H1 (cell line): ENCODE data around the gene BHMT2. TPM values are rescaled to one million over a fixed set of nuclear protein-coding genes. Genes with fewer than 3 reads are reported as not detected.

Experiments used
- CTCF ChIA-PET: fragments of 300-600 bp; sonication (Branson Sonifier 250); formaldehyde crosslinking; loops from one replicate; lab custom pipeline; 2021; ENCODE audit not compliant: partially characterized antibody; lab: Charles Lee
- POLR2A ChIA-PET: fragments of 300-600 bp; sonication (Branson Sonifier 250); formaldehyde crosslinking; loops from one replicate; lab custom pipeline; 2021; ENCODE audit warnings: inconsistent platforms; ENCODE audit not compliant: partially characterized antibody; lab: Charles Lee
- DNase-seq, 2 experiments: peaks; one replicate each; pipeline versions ENCODE4 v3.0.0 to v3.0.0-alpha.2; 2010 to 2022; ENCODE audit warnings: low spot score in 2 of 2, low read depth in 1 of 2, mixed read lengths in 1 of 2
- FAIRE-seq: peaks from 2 replicates; lab custom pipeline; 2011; peaks lifted over from hg19 to GRCh38; lab: Jason Lieb, UNC
- H2AFZ ChIP-seq: 2 replicates; pipeline ENCODE4 v1.8.1; 2012; ENCODE audit warnings: low read length, inconsistent platforms
- H2AK5ac ChIP-seq: 2 replicates; pipeline ENCODE4 v1.6.1; 2013; ENCODE audit warnings: low read depth, low read length
- H2BK120ac ChIP-seq: replicated peaks from 2 replicates; pipeline ENCODE3; 2013; ENCODE audit warnings: low read depth, low read length, inconsistent platforms
- H2BK12ac ChIP-seq: 2 replicates; pipeline ENCODE4 v1.6.1; 2013; ENCODE audit warnings: low read depth, low read length
- H2BK15ac ChIP-seq: 2 replicates; pipeline ENCODE4 v1.6.1; 2013; ENCODE audit warnings: low read length
- H2BK20ac ChIP-seq: 2 replicates; pipeline ENCODE4 v1.6.1; 2013; ENCODE audit warnings: low read length
- H2BK5ac ChIP-seq: 2 replicates; pipeline ENCODE4 v1.6.1; 2013; ENCODE audit warnings: low read depth, low read length
- H3K14ac ChIP-seq: 2 replicates; pipeline ENCODE4 v1.6.1; 2013; ENCODE audit warnings: inconsistent platforms; ENCODE audit not compliant: insufficient read length
- H3K18ac ChIP-seq: 2 replicates; pipeline ENCODE4 v1.6.1; 2013; ENCODE audit warnings: low read length; ENCODE audit errors: extremely low read depth
- H3K23ac ChIP-seq: 2 replicates; pipeline ENCODE4 v1.6.1; 2013; ENCODE audit warnings: inconsistent platforms; ENCODE audit not compliant: insufficient read length
- H3K23me2 ChIP-seq: 2 replicates; pipeline ENCODE4 v1.6.1; 2013; ENCODE audit warnings: low read depth, low read length
- H3K27ac ChIP-seq: 2 replicates; pipeline ENCODE4 v1.6.1; 2011; ENCODE audit warnings: low read depth, low read length, inconsistent platforms
- H3K27me3 ChIP-seq, 4 experiments: replicated peaks in 1 of 4; 1 replicate in 1 of 4; 2 replicates in 3 of 4; pipeline versions ENCODE4 v1.6.1 to v1.8.1; 2011 to 2013; ENCODE audit warnings: low read length in 3 of 4, mild to moderate bottlenecking in 3 of 4, inconsistent platforms in 2 of 4, mixed read lengths in 2 of 4, moderate library complexity in 1 of 4; ENCODE audit not compliant: control insufficient read depth in 3 of 4, insufficient read depth in 3 of 4; ENCODE audit errors: extremely low read depth in 1 of 4
- H3K36me3 ChIP-seq, 4 experiments: 2 replicates each; pipeline versions ENCODE4 v1.6.1 to v1.8.1; 2011 to 2013; ENCODE audit warnings: mild to moderate bottlenecking in 4 of 4, low read length in 3 of 4, moderate library complexity in 2 of 4, control low read depth in 1 of 4, inconsistent platforms in 1 of 4; ENCODE audit not compliant: insufficient read depth in 4 of 4, control insufficient read depth in 2 of 4
- H3K4ac ChIP-seq: replicated peaks from 2 replicates; pipeline ENCODE3; 2013; ENCODE audit warnings: low read length, low read depth, mixed read lengths, inconsistent platforms; ENCODE audit not compliant: insufficient read length
- H3K4me1 ChIP-seq, 4 experiments: replicated peaks in 1 of 4; 1 replicate in 1 of 4; 2 replicates in 3 of 4; pipeline versions ENCODE4 v1.6.1 to v1.8.1; 2011 to 2013; ENCODE audit warnings: low read length in 3 of 4, inconsistent platforms in 2 of 4, mixed read lengths in 1 of 4; ENCODE audit not compliant: insufficient read depth in 4 of 4, control insufficient read depth in 3 of 4
- H3K4me2 ChIP-seq, 2 experiments: 2 replicates each; pipeline versions ENCODE4 v1.6.1 to v1.8.1; 2011 to 2013; ENCODE audit warnings: low read depth in 2 of 2, low read length in 2 of 2, control low read depth in 1 of 2, inconsistent platforms in 1 of 2, mild to moderate bottlenecking in 1 of 2; ENCODE audit not compliant: insufficient read depth in 1 of 2
- H3K4me3 ChIP-seq, 4 experiments: fragments of 200-600, 300-600 bp in 1 of 4; sonication (generic), shearing (Covaris generic), sonication (Bioruptor Twin) in 1 of 4; 2 replicates each; pipeline versions ENCODE4 v1.5.1 to v1.8.1; 2011 to 2016; ENCODE audit warnings: low read length in 4 of 4, low read depth in 3 of 4, control low read depth in 2 of 4, inconsistent platforms in 2 of 4, mild to moderate bottlenecking in 2 of 4, mixed read lengths in 1 of 4, moderate library complexity in 1 of 4; ENCODE audit not compliant: insufficient read depth in 2 of 4; ENCODE audit errors: extremely low read depth in 1 of 4
- H3K56ac ChIP-seq: replicated peaks from 2 replicates; pipeline ENCODE3; 2013; ENCODE audit warnings: low read depth, mild to moderate bottlenecking, mixed read lengths, low read length, inconsistent platforms; ENCODE audit not compliant: insufficient read length
- H3K79me1 ChIP-seq: 2 replicates; pipeline ENCODE4 v1.6.1; 2013; ENCODE audit warnings: low read depth, low read length, control low read depth
- H3K79me2 ChIP-seq, 2 experiments: 2 replicates each; pipeline versions ENCODE4 v1.6.1 to v1.8.1; 2012 to 2013; ENCODE audit warnings: low read length in 2 of 2, mild to moderate bottlenecking in 2 of 2, inconsistent platforms in 1 of 2; ENCODE audit not compliant: insufficient read depth in 2 of 2, control insufficient read depth in 1 of 2
- H3K9ac ChIP-seq, 4 experiments: replicated peaks in 1 of 4; 1 replicate in 1 of 4; 2 replicates in 3 of 4; pipeline versions ENCODE4 v1.6.1 to v1.8.1; 2011 to 2013; ENCODE audit warnings: low read depth in 3 of 4, low read length in 3 of 4, control low read depth in 2 of 4, mild to moderate bottlenecking in 2 of 4, moderate library complexity in 2 of 4, inconsistent platforms in 1 of 4; ENCODE audit errors: extremely low read depth in 1 of 4
- H3K9me3 ChIP-seq, 2 experiments: 2 replicates each; pipeline versions ENCODE4 v1.6.1 to v1.8.1; 2012 to 2013; ENCODE audit warnings: mild to moderate bottlenecking in 2 of 2, moderate library complexity in 2 of 2, control low read depth in 1 of 2, inconsistent platforms in 1 of 2, low read depth in 1 of 2, low read length in 1 of 2, mixed read lengths in 1 of 2; ENCODE audit not compliant: insufficient read depth in 2 of 2
- H4K20me1 ChIP-seq, 2 experiments: replicated peaks in 1 of 2; 2 replicates each; pipeline versions ENCODE3 to v1.8.1; 2011 to 2013; ENCODE audit warnings: inconsistent platforms in 2 of 2, low read length in 2 of 2, mild to moderate bottlenecking in 1 of 2; ENCODE audit not compliant: insufficient read depth in 2 of 2, control insufficient read depth in 1 of 2
- H4K5ac ChIP-seq: 2 replicates; pipeline ENCODE4 v1.6.1; 2013; ENCODE audit warnings: low read length, low read depth, mixed read lengths, inconsistent platforms; ENCODE audit not compliant: insufficient read length
- H4K8ac ChIP-seq: 2 replicates; pipeline ENCODE4 v1.8.0; 2013; ENCODE audit warnings: mild to moderate bottlenecking, moderate library complexity, low read length, inconsistent platforms; ENCODE audit not compliant: insufficient read depth; ENCODE audit errors: extremely low read depth
- H4K91ac ChIP-seq: replicated peaks from 2 replicates; pipeline ENCODE3; 2013; ENCODE audit warnings: low read length, mixed read lengths, inconsistent platforms; ENCODE audit not compliant: insufficient read length
- CHD1 ChIP-seq: IDR thresholded peaks from 2 replicates; pipeline ENCODE4 v1.6.1; 2012; ENCODE audit warnings: low read depth, low read length, improper control_type of control experiment
- EP300 ChIP-seq, 2 experiments: IDR thresholded peaks; 1 replicate in 1 of 2; 2 replicates in 1 of 2; pipeline ENCODE4 v1.6.1; 2011 to 2012; ENCODE audit warnings: low read depth in 2 of 2, low read length in 2 of 2, mild to moderate bottlenecking in 2 of 2, borderline replicate concordance in 1 of 2, inconsistent platforms in 1 of 2, moderate library complexity in 1 of 2
- EZH2 ChIP-seq: fragments of 200-600 bp; sonication (generic); IDR thresholded peaks from 2 replicates; pipeline ENCODE4 v1.7.1; 2012; ENCODE audit warnings: low read depth, mild to moderate bottlenecking, moderate library complexity, low read length, inconsistent platforms; ENCODE audit not compliant: severe bottlenecking
- NANOG ChIP-seq: IDR thresholded peaks from 2 replicates; pipeline ENCODE4 v1.6.1; 2011; ENCODE audit warnings: low read length, low read depth, mild to moderate bottlenecking, inconsistent platforms; ENCODE audit not compliant: insufficient read depth, poor library complexity, severe bottlenecking
- NRF1 ChIP-seq: IDR thresholded peaks from 2 replicates; pipeline ENCODE4 v1.6.1; 2011; ENCODE audit warnings: mild to moderate bottlenecking, low read depth, low read length, improper control_type of control experiment
- POLR2A ChIP-seq, 2 experiments: IDR thresholded peaks; 1 replicate in 1 of 2; 2 replicates in 1 of 2; pipeline ENCODE4 v1.6.1; 2011; ENCODE audit warnings: low read depth in 2 of 2, low read length in 2 of 2, mild to moderate bottlenecking in 2 of 2; ENCODE audit errors: control extremely low read depth in 1 of 2
- POLR2AphosphoS5 ChIP-seq: IDR thresholded peaks from 2 replicates; pipeline ENCODE4 v1.6.1; 2011; ENCODE audit warnings: low read depth, low read length
- POU5F1 ChIP-seq: IDR thresholded peaks from 2 replicates; pipeline ENCODE4 v1.6.1; 2011; ENCODE audit warnings: low read depth, mild to moderate bottlenecking, low read length, moderate library complexity
- SUZ12 ChIP-seq: fragments of 200-600 bp; sonication (generic); IDR thresholded peaks from 2 replicates; pipeline ENCODE4 v1.6.1; 2012; ENCODE audit warnings: mild to moderate bottlenecking, inconsistent platforms, low read length, moderate library complexity, mixed read lengths
- YY1 ChIP-seq: IDR thresholded peaks from 2 replicates; pipeline ENCODE4 v1.6.1; 2011; ENCODE audit warnings: low read depth, mild to moderate bottlenecking, low read length
- WGBS, 2 experiments: shearing (Covaris generic) in 1 of 2; methylation state at CpG; one replicate each; pipeline versions ENCODE4 v1.1.6 to v1.1.7; 2013 to 2015; ENCODE audit warnings: low lambda C conversion rate in 2 of 2, mixed read lengths in 2 of 2, inconsistent platforms in 1 of 2, low coverage in 1 of 2, missing lambda C conversion rate in 1 of 2; ENCODE audit not compliant: insufficient replicate concordance in 2 of 2, insufficient coverage in 1 of 2, insufficient read length in 1 of 2; ENCODE audit errors: extremely low coverage in 1 of 2, missing lambda C conversion rate in 1 of 2; 5-methylcytosine and 5-hydroxymethylcytosine counted together
- polyA plus RNA-seq, 7 experiments: library from polyadenylated mRNA; depleted of rRNA in 3 of 7; stranded (reverse) in 5 of 7; unstranded in 2 of 7; fragments of >200 nt in 5 of 7; fragments of 200-250 nt in 2 of 7; gene quantifications; 1 replicate in 5 of 7; 2 replicates in 1 of 7; 4 replicates in 1 of 7; pipeline versions ENCODE4 v1.2.1 to v1.2.3, GENCODE V29; 2011 to 2013; ENCODE audit warnings: missing spikeins in 2 of 7, mixed read lengths in 2 of 7
- total RNA-seq: library from RNA; stranded (reverse); fragmentation: NEBNext Ultra II Directional; extraction: Animal tissue kit (Norgen Biotek cat#: 25700); gene quantifications from 2 replicates; pipeline ENCODE4 v1.2.1, GENCODE V29; 2021

Gene BHMT2
- total and polyA plus RNA-seq, 2 of the 8 experiments (the other 6 are each of a cell fraction or from before 2014, with no cell fraction given): 0.11 TPM; not detected in 1

DNA sequence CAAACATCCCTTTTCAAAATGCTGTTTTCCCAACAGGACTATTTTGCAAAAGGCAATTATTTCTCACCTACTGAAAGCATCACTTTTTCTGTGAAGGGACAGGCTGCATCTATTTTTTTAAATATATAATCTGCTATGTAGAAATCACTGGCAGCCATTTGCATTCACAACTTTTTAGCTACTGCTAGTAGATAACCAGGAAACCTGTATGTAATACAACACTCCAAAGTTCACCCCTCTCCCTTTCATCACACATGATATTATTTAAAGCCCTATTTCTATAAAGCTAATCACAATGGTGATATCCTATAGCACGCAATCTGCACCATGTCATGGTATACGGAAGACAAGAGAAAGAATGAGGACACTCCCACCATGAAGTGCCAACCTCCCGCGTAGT lies 9.9 kb upstream of the BHMT2 start:
- Histone ChIP-seq H3K4ac (no peak overlapping the region), H3K79me1 (no peaks in the 10 kb centered on the region)
- no peak for FAIRE-seq

More for the DNA sequence above, 9.9 kb upstream of the BHMT2 start:
- no peak overlapping the region for H3K4me2 ChIP-seq
- TF ChIP-seq SUZ12 (no peak), EP300 (IDR thresholded peaks at IDR 0.05; ENCODE audit: borderline replicate concordance in 1 of 2, low read depth in 2 of 2, low read length in 2 of 2) (no peak), POLR2AphosphoS5 (no peak), POLR2A (IDR thresholded peaks at IDR 0.05; ENCODE audit: control extremely low read depth in 1 of 2, low read depth in 2 of 2, low read length in 2 of 2) (no peak), YY1 (no peak), NANOG (no peak), NRF1 (no peak), CHD1 (no peak), EZH2 (no peak), POU5F1 (no peak)
- H3K4me1 ChIP-seq: no peaks in the 10 kb centered on the region
- H3K4me3 ChIP-seq: no peak overlapping the region
- H2BK12ac ChIP-seq: no peak overlapping the region
- H3K27me3 ChIP-seq: no peaks in the 10 kb centered on the region
- no peak overlapping the region for H2BK20ac ChIP-seq
- H3K23ac ChIP-seq: no peak overlapping the region
- no peak overlapping the region for H2AFZ ChIP-seq
- no peak overlapping the region for H3K18ac ChIP-seq
- H3K79me2 ChIP-seq: no peaks in the 10 kb centered on the region
- no peak overlapping the region for H2BK120ac ChIP-seq
- no peak overlapping the region for H3K56ac ChIP-seq
- H3K27ac ChIP-seq: no peak overlapping the region
- no peak overlapping the region for H2BK15ac ChIP-seq
- H4K8ac ChIP-seq: no peak overlapping the region
- H3K9ac ChIP-seq: no peak overlapping the region
- H2AK5ac ChIP-seq: no peak overlapping the region
- CTCF ChIA-PET: interaction anchor here (0.6 to 2.1 kb wide), 7 partner anchors 10 to 96 kb away, joined by 3 to 6 read pairs (median 4); partner anchors contain the start of genes BHMT2 and DMGDH
- no peak for DNase-seq
- H4K91ac ChIP-seq: no peak overlapping the region
- no peak overlapping the region for H4K5ac ChIP-seq
- WGBS, 2 experiments: 86% methylated on average over 4 of the region's 4 CpGs; no CpG with 5 or more reads in 1 of the 2 experiments
- H3K23me2 ChIP-seq: no peaks in the 10 kb centered on the region
- H3K9me3 ChIP-seq: no peaks in the 10 kb centered on the region
- H3K36me3 ChIP-seq: no peaks in the 10 kb centered on the region
- POLR2A ChIA-PET: no interaction called here
- H2BK5ac ChIP-seq: no peak overlapping the region
- no peaks in the 10 kb centered on the region for H4K20me1 ChIP-seq
- H3K14ac ChIP-seq: no peak overlapping the region
